ENCODE data around the gene BDH1.

The BDH1 gene

GRCh38 chr3:197493049-197493448, 62.7 kb downstream of the BDH1 start:
- Histone ChIP-seq H3K4me3 (no peak overlapping the region), H3K36me3 (no peaks in the 10 kb centered on the region), H3K4me1 (peaks cover 0 to 12% (median 0%) of the 10 kb centered on the region in 4 donors), H3K27me3 (no peaks in the 10 kb centered on the region), H3K27ac (no peak overlapping the region), H3K9me3 (no peaks in the 10 kb centered on the region)
- TF ChIP-seq, protein P1, sequence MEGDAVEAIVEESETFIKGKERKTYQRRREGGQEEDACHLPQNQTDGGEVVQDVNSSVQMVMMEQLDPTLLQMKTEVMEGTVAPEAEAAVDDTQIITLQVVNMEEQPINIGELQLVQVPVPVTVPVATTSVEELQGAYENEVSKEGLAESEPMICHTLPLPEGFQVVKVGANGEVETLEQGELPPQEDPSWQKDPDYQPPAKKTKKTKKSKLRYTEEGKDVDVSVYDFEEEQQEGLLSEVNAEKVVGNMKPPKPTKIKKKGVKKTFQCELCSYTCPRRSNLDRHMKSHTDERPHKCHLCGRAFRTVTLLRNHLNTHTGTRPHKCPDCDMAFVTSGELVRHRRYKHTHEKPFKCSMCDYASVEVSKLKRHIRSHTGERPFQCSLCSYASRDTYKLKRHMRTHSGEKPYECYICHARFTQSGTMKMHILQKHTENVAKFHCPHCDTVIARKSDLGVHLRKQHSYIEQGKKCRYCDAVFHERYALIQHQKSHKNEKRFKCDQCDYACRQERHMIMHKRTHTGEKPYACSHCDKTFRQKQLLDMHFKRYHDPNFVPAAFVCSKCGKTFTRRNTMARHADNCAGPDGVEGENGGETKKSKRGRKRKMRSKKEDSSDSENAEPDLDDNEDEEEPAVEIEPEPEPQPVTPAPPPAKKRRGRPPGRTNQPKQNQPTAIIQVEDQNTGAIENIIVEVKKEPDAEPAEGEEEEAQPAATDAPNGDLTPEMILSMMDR (IDR thresholded peaks at IDR 0.05), result no peak
- intact Hi-C loops (cut with DNase I; ENCODE audit: low total_unique reads), result no loop called here
- DNase-seq, result no peak

- Histone ChIP-seq H3K27me3 (no peaks in the 10 kb centered on the region), H3K27ac (no peak overlapping the region), H3K4me3 (no peak overlapping the region), H3K9me3 (no peaks in the 10 kb centered on the region), H3K4me1 (peaks cover 0 to 16% (median 3%) of the 10 kb centered on the region in 4 donors), H3K36me3 (no peaks in the 10 kb centered on the region)
- TF ChIP-seq, protein P1 (IDR thresholded peaks at IDR 0.05), result no peak
- DNase-seq, result no peak
- intact Hi-C loops (cut with DNase I; ENCODE audit: low total_unique reads), result no loop called here
Measured at GRCh38 chr3:197491923-197492664, 63.7 kb downstream of the BDH1 start.

DNA sequence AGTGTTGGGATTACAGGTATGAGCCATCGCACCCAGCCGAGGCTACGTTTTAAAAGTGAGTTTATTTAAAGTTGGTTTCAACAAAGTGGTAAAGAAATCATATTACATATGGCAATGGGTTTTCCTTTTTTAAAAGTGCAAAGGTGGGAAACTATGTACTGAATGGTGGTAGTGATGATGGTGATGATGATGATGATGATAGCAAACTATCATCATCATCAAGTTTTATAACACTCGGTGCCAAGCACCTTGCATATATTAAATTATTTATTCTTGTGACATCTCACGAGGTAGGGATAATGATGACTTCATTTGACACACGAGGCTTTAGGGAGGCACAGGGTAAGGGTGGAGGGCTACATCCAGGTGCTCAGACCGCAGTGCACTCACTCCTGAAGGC, 64.3 kb downstream of the BDH1 start:
- Histone ChIP-seq H3K4me3 (no peak overlapping the region), H3K27ac (no peak overlapping the region), H3K4me1 (peaks cover 0 to 15% (median 3%) of the 10 kb centered on the region in 4 donors), H3K36me3 (no peaks in the 10 kb centered on the region), H3K9me3 (no peaks in the 10 kb centered on the region), H3K27me3 (no peaks in the 10 kb centered on the region)
- intact Hi-C loops (cut with DNase I; ENCODE audit: low total_unique reads), result no loop called here
- no peak for DNase-seq
- TF ChIP-seq, protein P1 (IDR thresholded peaks at IDR 0.05), result no peak

DNA sequence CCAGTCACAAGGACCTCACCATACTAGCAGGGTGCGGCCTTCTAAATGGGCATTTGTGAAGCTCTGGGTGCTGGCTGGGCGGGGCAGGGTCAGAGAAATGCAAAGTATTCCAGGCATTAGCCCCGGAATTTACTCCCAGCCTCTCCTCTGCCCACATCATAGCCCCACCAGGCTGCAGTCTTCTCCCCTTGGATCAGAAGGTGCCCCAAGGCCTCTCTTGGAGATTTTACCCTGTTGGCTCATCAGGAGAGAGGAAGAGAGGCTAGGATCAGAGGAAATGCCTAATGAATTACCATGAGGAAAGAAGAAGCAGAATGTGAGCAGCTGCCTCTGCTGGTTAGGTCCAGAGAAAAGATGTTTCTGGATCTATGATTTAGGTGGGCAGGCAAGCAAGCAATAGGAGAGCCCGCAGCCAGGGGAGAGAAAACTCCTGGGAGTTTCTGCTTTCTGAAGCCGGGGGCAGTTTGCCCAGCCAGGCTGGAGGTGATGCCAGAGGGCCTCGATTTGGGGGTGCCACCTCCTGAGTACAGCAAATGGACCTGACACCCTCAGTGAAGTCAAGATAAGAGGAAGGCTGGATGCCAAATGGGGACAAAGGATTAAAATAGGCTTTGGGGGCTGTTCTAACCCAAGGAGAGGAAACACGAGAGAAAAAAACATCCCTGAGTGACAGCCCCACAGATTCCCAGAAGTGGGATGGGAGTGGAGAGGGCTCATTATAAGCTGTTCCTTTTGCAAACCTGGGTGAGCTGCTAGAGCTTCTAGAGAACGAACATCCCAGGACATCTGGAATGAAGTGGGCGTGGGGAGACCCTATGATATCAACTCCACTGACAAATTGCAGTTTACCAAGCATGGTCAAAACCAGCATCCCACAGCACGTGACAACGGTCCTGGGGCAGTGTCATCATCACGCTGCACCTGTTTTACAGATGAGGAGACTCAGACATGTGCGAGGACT, 65.4 kb downstream of the BDH1 start:
- H3K4me1 ChIP-seq, result peaks cover 0 to 6% (median 2%) of the 10 kb centered on the region in 4 donors
- H3K4me3 ChIP-seq, result no peak overlapping the region
- H3K27me3 ChIP-seq, result no peaks in the 10 kb centered on the region
- H3K9me3 ChIP-seq, result no peaks in the 10 kb centered on the region
- DNase-seq, result no peak
- intact Hi-C loops (cut with DNase I; ENCODE audit: low total_unique reads), result no loop called here
- H3K36me3 ChIP-seq, result no peaks in the 10 kb centered on the region
- no peak overlapping the region for H3K27ac ChIP-seq
- TF ChIP-seq, protein P1 (IDR thresholded peaks at IDR 0.05), result no peak

DNA sequence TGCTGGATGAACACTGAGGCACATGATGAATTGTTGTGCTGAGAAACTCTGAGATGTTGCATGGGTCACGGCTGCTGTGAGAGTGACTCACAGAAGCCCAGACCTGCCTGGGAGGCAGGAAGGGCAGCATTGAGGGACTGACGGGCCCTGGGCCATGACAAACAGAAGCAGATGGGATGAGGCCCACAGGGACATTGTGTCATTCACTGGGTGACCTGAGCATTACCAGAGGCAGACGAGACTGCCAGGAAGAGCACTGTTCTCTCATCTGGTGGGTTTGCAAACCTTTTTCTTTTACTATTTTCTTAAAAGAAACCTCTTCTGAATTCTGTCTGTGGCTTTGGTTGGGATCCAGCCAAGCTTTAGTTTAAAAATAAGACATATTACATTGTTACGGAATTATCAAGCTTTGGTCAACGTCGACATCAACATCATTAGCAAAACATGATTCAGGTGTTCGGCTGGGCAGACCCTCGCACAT, 67.8 kb downstream of the BDH1 start:
- Histone ChIP-seq H3K9me3 (no peaks in the 10 kb centered on the region), H3K4me3 (no peak overlapping the region), H3K36me3 (no peaks in the 10 kb centered on the region), H3K27ac (no peak overlapping the region), H3K4me1 (peaks cover 0 to 6% (median 2%) of the 10 kb centered on the region in 4 donors), H3K27me3 (no peaks in the 10 kb centered on the region)
- DNase-seq, result peak in 1 of 2 donors; percentile 38
- TF ChIP-seq, protein P1 (IDR thresholded peaks at IDR 0.05), result no peak
- intact Hi-C loops (cut with DNase I; ENCODE audit: low total_unique reads), result no loop called here
